Neural cell (in vitro differentiated cells): Measurements from ENCODE around the gene DCTD. TPM values are rescaled to one million over a fixed set of nuclear protein-coding genes. Genes with fewer than 3 reads are reported as not detected.

Source experiments
- H2AFZ ChIP-seq: fragments of 200-600, 300-800 bp; sonication (generic), shearing (Covaris generic); 2 replicates; pipeline ENCODE4 v1.6.0; 2014; ENCODE audit warnings: low read depth, mild to moderate bottlenecking, antibody characterized with exemption, low read length, moderate library complexity
- H3F3A ChIP-seq: fragments of 200-600 bp; shearing (Covaris generic); 2 replicates; pipeline ENCODE4 v1.6.1; 2016; ENCODE audit warnings: mild to moderate bottlenecking, moderate library complexity, mixed read lengths, antibody characterized with exemption, low read length; ENCODE audit not compliant: insufficient read depth, poor library complexity, severe bottlenecking
- H3K27ac ChIP-seq: fragments of 200-600, 300-800 bp; sonication (generic), shearing (Covaris generic); 2 replicates; pipeline ENCODE4 v1.5.1; 2014; ENCODE audit warnings: mild to moderate bottlenecking, low read length, moderate library complexity
- H3K27me3 ChIP-seq: fragments of 300-800, 200-600 bp; sonication (generic), shearing (Covaris generic); 2 replicates; pipeline ENCODE4 v1.6.0; 2014; ENCODE audit warnings: mild to moderate bottlenecking, low read depth, low read length, moderate library complexity; ENCODE audit not compliant: insufficient read depth
- H3K36me3 ChIP-seq: fragments of 300-800, 200-600 bp; sonication (generic), shearing (Covaris generic); 2 replicates; pipeline ENCODE4 v1.5.1; 2014; ENCODE audit warnings: mild to moderate bottlenecking, antibody characterized with exemption, low read length, moderate library complexity; ENCODE audit not compliant: insufficient read depth
- H3K4me2 ChIP-seq: fragments of 300-800, 200-600 bp; sonication (generic), shearing (Covaris generic); 2 replicates; pipeline ENCODE4 v1.6.0; 2014; ENCODE audit warnings: mild to moderate bottlenecking, low read length
- H3K4me3 ChIP-seq: fragments of 300-800, 200-600 bp; sonication (generic), shearing (Covaris generic); 2 replicates; pipeline ENCODE4 v1.5.1; 2014; ENCODE audit warnings: mild to moderate bottlenecking, low read length, moderate library complexity
- H3K79me2 ChIP-seq: fragments of 200-600 bp; shearing (Covaris generic); replicated peaks from 2 replicates; pipeline ENCODE4 v1.6.0; 2014; ENCODE audit warnings: mild to moderate bottlenecking, low read length, moderate library complexity; ENCODE audit not compliant: insufficient read depth
- H3K9ac ChIP-seq: fragments of 300-800, 200-600 bp; sonication (generic), shearing (Covaris generic); 2 replicates; pipeline ENCODE4 v1.6.1; 2016; ENCODE audit warnings: mild to moderate bottlenecking, low read length, mixed read lengths
- H3K9me2 ChIP-seq: fragments of 200-600 bp; shearing (Covaris generic); 2 replicates; pipeline ENCODE4 v1.6.1; 2016; ENCODE audit warnings: mild to moderate bottlenecking, low read length, mixed read lengths; ENCODE audit not compliant: insufficient read depth
- H3K9me3 ChIP-seq: fragments of 200-600, 300-800 bp; sonication (generic), shearing (Covaris generic); 2 replicates; pipeline ENCODE4 v1.6.1; 2016; ENCODE audit warnings: mild to moderate bottlenecking, mixed run types, low read length, moderate library complexity, mixed read lengths
- H4K20me1 ChIP-seq: fragments of 200-600 bp; shearing (Covaris generic); 2 replicates; pipeline ENCODE4 v1.6.1; 2016; ENCODE audit warnings: mild to moderate bottlenecking, mixed run types; ENCODE audit not compliant: insufficient read depth
- CTCF ChIP-seq: fragments of 450-650 bp; IDR thresholded peaks from 2 replicates; pipeline ENCODE4 v1.5.1; 2014; ENCODE audit warnings: antibody characterized with exemption, mild to moderate bottlenecking, moderate library complexity; ENCODE audit not compliant: poor library complexity, severe bottlenecking
- EP300 ChIP-seq: fragments of 450-650 bp; conservative IDR thresholded peaks from 2 replicates; pipeline ENCODE4 v1.6.1; 2014; ENCODE audit warnings: antibody characterized with exemption, mild to moderate bottlenecking, moderate library complexity; ENCODE audit not compliant: poor library complexity, severe bottlenecking
- EZH2 ChIP-seq: fragments of 200-600, 300-800 bp; shearing (Covaris generic), sonication (generic); IDR thresholded peaks from 2 replicates; pipeline ENCODE4 v1.6.1; 2014; ENCODE audit warnings: antibody characterized with exemption, low read length, borderline replicate concordance, mild to moderate bottlenecking; ENCODE audit not compliant: insufficient read depth, poor library complexity, severe bottlenecking
- MXI1 ChIP-seq: fragments of 450-650 bp; conservative IDR thresholded peaks from 2 replicates; pipeline ENCODE4 v1.6.1; 2014; ENCODE audit warnings: antibody characterized with exemption, mild to moderate bottlenecking; ENCODE audit not compliant: poor library complexity, severe bottlenecking
- POLR2AphosphoS5 ChIP-seq: IDR thresholded peaks from 2 replicates; pipeline ENCODE4 v1.6.1; 2012
- RAD21 ChIP-seq: fragments of 450-650 bp; conservative IDR thresholded peaks from 2 replicates; pipeline ENCODE4 v1.6.1; 2014; ENCODE audit warnings: antibody characterized with exemption, mild to moderate bottlenecking, moderate library complexity
- REST ChIP-seq: IDR thresholded peaks from 2 replicates; pipeline ENCODE4 v1.6.1; 2012; ENCODE audit warnings: borderline replicate concordance
- SMC3 ChIP-seq: fragments of 450-650 bp; conservative IDR thresholded peaks from 2 replicates; pipeline ENCODE4 v1.6.1; 2014; ENCODE audit warnings: antibody characterized with exemption, mild to moderate bottlenecking, moderate library complexity; ENCODE audit not compliant: poor library complexity
- TAF1 ChIP-seq: IDR thresholded peaks from 2 replicates; pipeline ENCODE4 v1.6.1; 2012; ENCODE audit warnings: low read depth
- polyA plus RNA-seq: library from polyadenylated mRNA; depleted of rRNA; stranded (reverse); fragments of >200 nt; gene quantifications from 2 replicates; pipeline ENCODE4 v1.2.3, GENCODE V29; 2014

Gene DCTD
- polyA plus RNA-seq, 1 donor from 2014 or later, result 26.4 TPM

- Histone ChIP-seq H3K27ac (no peak overlapping the region), H3K27me3 (no peaks in the 10 kb centered on the region)
Observed at GRCh38 chr4:182944484-182945213, 27.5 kb upstream of the DCTD start.

GRCh38 chr4:182939680-182940079 lies 22.5 kb upstream of the DCTD start:
- H3K27me3 ChIP-seq, result no peaks in the 10 kb centered on the region
- no peaks in the 10 kb centered on the region for H3K9me3 ChIP-seq
- H4K20me1 ChIP-seq, result no peaks in the 10 kb centered on the region
- TF ChIP-seq EZH2, result no peak
- TF ChIP-seq RAD21, result no peak
- TF ChIP-seq CTCF, result no peak
- no peak for TF ChIP-seq MXI1
- TF ChIP-seq POLR2AphosphoS5, result no peak
- no peak for TF ChIP-seq SMC3
- no peak for TF ChIP-seq EP300
- H3K9ac ChIP-seq, result no peak overlapping the region
- no peak overlapping the region for H3K4me2 ChIP-seq
- H3K9me2 ChIP-seq, result no peaks in the 10 kb centered on the region
- no peaks in the 10 kb centered on the region for H3K79me2 ChIP-seq
- H2AFZ ChIP-seq, result no peak overlapping the region
- H3F3A ChIP-seq, result no peaks in the 10 kb centered on the region
- H3K36me3 ChIP-seq, result no peaks in the 10 kb centered on the region
- no peak overlapping the region for H3K27ac ChIP-seq
- H3K4me3 ChIP-seq, result no peak overlapping the region

More at GRCh38 chr4:182944484-182945213, 27.5 kb upstream of the DCTD start:
- Histone ChIP-seq H3K79me2 (no peaks in the 10 kb centered on the region), H3K9me2 (no peaks in the 10 kb centered on the region), H4K20me1 (no peaks in the 10 kb centered on the region), H3F3A (no peaks in the 10 kb centered on the region), H3K4me3 (no peak overlapping the region), H3K36me3 (no peaks in the 10 kb centered on the region), H2AFZ (no peak overlapping the region), H3K4me2 (no peak overlapping the region), H3K9ac (no peak overlapping the region), H3K9me3 (no peaks in the 10 kb centered on the region)
- no peak for TF ChIP-seq TAF1
- no peak for TF ChIP-seq POLR2AphosphoS5

GRCh38 chr4:182938205-182938645 lies 21.0 kb upstream of the DCTD start:
- Histone ChIP-seq H3K4me3 (no peak overlapping the region), H4K20me1 (no peaks in the 10 kb centered on the region), H3K9me3 (no peaks in the 10 kb centered on the region), H3K9ac (no peak overlapping the region), H3K4me2 (no peak overlapping the region), H3K36me3 (no peaks in the 10 kb centered on the region), H3F3A (no peaks in the 10 kb centered on the region), H3K79me2 (no peaks in the 10 kb centered on the region), H3K27ac (no peak overlapping the region), H3K27me3 (no peaks in the 10 kb centered on the region), H3K9me2 (no peaks in the 10 kb centered on the region), H2AFZ (no peak overlapping the region)
- peak; percentile 40 for TF ChIP-seq CTCF
- TF ChIP-seq EZH2, result no peak
- TF ChIP-seq EP300, result no peak
- no peak for TF ChIP-seq REST
- no peak for TF ChIP-seq POLR2AphosphoS5
- no peak for TF ChIP-seq RAD21
- no peak for TF ChIP-seq MXI1
- TF ChIP-seq TAF1, result no peak
- peak; percentile 36 for TF ChIP-seq SMC3
